ENCODE results near the gene TTC9B. TPM values are rescaled to one million over a fixed set of nuclear protein-coding genes. Genes with fewer than 3 reads are reported as not detected.

TTC9B gene
- total RNA-seq, 1 donor from 2014 or later, result not detected

DNA sequence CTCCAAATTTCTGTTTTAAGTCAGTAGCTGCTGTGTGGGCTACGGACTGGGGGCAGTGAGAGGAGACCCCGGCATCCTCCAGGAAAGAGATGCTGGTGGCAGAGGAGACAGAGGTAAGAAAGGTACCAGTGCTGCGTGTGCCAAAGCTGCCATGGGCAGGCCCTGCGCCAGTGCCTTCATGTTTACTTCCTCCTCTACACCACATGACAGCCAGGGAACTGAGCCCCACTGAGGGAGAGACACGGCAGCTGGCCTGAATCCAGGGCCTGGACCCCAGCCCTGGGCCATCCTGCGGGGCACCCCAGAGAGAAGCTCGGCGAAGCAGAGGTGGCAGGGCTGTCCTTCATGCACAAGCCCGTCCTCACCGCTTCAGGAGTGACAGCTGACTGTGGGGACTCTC lies 31.0 kb upstream of the TTC9B start:
- no peak for DNase-seq (ENCODE audit: low read depth)

GRCh38 chr19:40247735-40248262 lies 29.6 kb upstream of the TTC9B start:
- DNase-seq (ENCODE audit: low read depth), result no peak

GRCh38 chr19:40247178-40247577 lies 29.0 kb upstream of the TTC9B start:
- DNase-seq (ENCODE audit: low read depth), result no peak

DNA sequence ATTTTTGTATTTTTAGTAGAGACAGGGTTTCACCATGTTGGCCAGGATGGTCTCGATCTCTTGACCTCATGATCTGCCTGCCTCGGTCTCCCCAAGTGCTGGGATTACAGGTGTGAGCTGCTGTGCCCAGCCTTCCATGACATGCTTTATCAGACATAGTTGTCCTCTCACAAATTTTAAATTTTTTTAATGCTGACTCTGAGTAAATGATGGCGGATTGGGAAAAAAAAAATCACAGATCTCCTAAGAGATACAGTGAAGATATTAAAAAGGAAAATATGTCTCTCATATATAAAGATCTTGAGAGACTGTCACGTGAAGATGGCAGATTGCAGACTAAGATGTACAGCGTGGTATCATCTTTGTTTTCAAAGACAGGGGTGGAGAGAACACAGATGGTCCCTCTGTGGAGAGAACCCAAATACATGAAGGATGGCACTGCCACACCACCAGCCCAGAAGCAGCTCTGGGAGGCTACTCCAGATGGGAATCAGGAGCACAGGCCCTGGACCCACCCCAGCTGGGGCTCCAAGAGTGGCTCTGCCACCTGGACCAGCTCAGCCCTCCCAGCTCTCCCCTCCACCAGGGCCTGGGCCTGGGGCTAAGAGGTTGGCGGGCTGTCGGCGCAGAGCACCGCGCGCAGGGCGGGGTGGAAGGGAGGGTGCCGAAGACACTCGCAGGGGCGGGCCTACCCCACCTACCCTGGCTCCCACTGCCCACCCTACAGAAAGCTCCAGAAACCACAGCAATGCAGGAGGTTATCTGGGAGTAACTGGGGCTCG lies 28.3 kb upstream of the TTC9B start:
- DNase-seq (ENCODE audit: low read depth), result no peak

GRCh38 chr19:40245506-40246128 lies 27.4 kb upstream of the TTC9B start:
- no peak for DNase-seq (ENCODE audit: low read depth)

- no peak for DNase-seq (ENCODE audit: low read depth)
These were observed 26.6 kb upstream of the TTC9B start for GRCh38 chr19:40244579-40245317.

DNA sequence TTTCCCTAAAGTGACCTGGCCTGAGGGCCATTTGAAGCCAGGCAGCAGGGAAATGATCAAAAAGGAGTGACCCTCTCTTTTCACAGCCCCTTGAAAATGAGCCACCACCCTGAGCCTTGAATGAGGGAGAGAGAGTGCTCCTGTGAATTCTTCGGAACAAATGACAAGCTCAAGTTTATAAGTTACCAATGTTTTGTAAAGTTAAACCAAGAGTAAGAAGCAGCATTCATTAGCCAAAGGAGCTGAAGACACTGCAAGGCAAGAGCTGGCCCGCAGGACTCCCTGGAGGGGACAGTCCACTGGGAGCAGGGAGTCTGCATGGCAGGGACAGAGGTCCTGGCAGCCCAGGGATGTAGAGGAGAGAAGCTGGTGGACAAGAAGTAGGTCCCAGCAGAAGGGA lies 25.0 kb upstream of the TTC9B start:
- DNase-seq (ENCODE audit: low read depth), result no peak

GRCh38 chr19:40242480-40242879 lies 24.3 kb upstream of the TTC9B start:
- DNase-seq (ENCODE audit: low read depth), result no peak

DNA sequence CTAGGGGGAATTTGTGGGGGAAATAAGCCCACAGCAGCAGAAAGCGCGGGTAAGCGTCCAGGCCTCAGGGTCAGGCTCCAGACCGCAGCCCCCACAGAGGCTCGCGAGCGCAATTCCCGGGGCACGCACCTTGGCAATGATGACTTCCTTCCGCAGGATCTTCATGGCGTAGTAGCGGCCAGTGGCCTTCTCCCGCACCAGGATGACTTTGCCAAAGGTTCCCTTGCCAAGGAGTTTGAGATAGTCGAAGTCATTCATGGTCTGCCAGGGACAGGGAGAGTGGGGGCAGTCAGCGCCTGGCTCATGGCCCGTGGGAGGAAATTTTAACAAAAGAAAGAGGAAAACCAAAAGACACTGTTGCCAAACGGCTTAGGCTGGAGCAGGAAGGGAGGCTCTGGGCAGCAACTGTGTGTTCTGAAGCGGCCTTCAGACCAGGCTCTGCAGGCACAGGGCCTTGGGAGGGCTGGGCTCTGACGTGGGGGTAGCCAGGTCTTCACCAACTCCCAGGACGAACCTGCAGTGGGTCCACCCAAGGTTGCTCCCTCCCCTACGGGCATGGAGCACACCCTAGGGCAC lies 23.7 kb upstream of the TTC9B start:
- DNase-seq (ENCODE audit: low read depth), result no peak

DNA sequence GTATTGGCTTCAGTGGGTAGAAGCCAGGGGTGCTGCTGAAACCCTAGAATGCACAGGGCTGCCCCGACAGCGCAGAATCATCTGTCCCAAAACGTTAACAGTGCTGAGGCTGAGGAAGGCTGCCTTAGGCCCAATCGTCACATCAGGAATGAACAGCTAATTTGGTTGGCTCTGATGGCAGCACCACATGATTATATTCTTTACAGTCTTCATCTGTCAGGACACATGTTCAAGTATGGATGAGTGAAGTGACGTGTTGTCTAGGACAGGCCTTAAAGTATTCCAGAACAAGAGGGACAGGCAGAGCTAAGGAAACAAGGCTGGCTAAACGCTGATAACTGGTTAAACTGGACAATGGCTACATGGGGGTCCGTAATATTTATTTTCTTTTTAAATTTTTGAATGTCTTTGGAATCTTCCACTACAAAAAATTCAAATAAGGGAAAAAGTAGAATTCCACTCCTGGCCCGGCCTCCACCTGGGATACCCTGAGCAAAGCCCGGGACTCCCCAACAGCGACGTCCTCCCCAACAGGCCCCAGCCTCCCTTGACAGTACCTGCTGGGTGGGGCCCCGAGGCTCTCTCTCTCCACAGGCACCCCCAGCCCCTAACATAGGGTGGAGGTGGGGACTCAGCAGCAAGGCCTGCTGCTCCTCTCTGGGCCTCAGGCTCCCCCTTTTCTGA lies 23.1 kb upstream of the TTC9B start:
- no peak for DNase-seq (ENCODE audit: low read depth)

GRCh38 chr19:40240332-40240731 lies 22.1 kb upstream of the TTC9B start:
- DNase-seq (ENCODE audit: low read depth), result no peak

- DNase-seq (ENCODE audit: low read depth), result no peak
These were observed 21.4 kb upstream of the TTC9B start for GRCh38 chr19:40239415-40240226.

DNA sequence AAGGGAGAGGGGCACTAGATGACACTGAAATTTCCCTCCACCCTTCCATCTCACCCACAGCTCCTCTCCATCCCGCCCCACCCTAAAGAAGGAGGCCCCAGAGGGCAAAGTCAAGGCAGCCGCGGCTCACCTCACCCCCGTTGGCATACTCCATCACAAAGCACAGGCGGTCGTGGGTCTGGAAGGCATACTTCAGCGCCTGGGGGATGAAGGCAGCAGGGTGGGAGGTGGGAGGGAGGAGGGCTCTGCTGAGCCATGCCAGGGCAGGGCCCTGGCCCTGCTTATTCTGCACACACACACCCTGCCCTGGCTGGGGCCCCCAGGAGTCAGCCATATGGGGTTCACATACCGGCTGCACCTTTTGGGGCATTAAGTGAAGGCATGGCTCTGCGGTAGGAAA lies 20.6 kb upstream of the TTC9B start:
- no peak for DNase-seq (ENCODE audit: low read depth)

GRCh38 chr19:40237791-40238190 lies 19.6 kb upstream of the TTC9B start:
- DNase-seq (ENCODE audit: low read depth), result no peak

GRCh38 chr19:40236366-40236765 lies 18.2 kb upstream of the TTC9B start:
- DNase-seq (ENCODE audit: low read depth), result no peak

DNA sequence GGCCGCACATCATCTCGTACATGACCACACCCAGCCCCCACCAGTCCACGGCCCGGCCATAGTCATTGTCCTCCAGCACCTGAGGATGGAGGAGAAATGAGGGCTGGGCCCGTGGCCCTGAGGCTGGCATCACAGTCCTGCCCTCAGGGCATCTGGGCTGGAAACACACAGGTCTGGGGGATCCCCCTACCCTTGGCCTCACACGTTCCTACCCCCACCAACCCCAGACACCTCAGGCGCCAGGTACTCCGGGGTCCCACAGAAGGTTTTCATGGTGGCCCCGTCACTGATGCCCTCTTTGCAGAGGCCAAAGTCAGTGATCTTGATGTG lies 17.8 kb upstream of the TTC9B start:
- DNase-seq (ENCODE audit: low read depth), result no peak

GRCh38 chr19:40235238-40236025 lies 17.2 kb upstream of the TTC9B start:
- no peak for DNase-seq (ENCODE audit: low read depth)

DNA sequence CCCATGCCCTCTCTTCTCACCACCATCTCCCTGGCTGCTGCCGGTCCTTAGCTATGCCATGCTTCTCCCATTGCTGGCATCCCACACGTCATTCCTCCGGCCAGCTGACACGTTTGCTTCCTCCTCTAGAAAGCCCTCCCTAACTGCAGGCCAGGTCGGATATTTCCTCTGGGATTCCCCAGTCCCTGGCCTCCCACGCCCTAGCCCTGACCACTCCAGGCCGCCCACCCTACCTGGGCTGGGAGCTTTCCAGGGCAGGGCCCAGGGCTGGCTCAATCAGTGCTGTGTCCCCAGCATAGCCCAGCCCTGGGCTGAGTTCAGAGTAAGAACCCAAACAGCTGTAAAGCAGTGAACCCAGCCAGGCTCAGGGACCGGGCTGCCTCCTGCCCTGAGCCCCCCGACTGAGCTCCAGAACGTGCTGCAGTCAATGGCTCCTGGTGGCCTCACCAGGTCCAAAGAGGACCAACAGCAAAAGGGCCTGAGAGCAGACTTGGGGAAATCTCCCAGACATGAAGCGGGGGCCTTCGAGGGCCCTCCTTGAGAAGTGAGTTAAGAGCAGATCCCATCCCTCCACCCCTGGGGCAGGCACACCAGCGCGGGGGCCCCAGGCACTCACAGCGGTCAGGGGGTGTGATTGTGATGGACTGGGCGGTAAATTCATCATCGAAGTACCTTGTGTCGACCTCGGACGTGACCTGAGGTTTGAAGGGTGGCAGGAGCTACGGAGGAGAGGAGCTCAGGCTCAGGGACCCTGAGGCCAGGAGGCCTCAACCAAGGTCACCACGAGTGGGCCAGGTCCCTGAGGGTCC lies 16.4 kb upstream of the TTC9B start:
- DNase-seq (ENCODE audit: low read depth), result no peak

Measured in myocyte (in vitro differentiated cells).